ENCODE data around the gene ABCB6.

GRCh38 chr2:219213026-219213415 is 5.7 kb downstream of the ABCB6 start:
- no peak for TF ChIP-seq CTCF (IDR thresholded peaks at IDR 0.05)
- no peak for TF ChIP-seq POLR2A (IDR thresholded peaks at IDR 0.05)
